Fibroblast of lung (primary cell): Measurements from ENCODE around the gene NEAT1. TPM values are rescaled to one million over a fixed set of nuclear protein-coding genes. Genes with fewer than 3 reads are reported as not detected.

Experiments
- DNase-seq, 2 donors: peaks; one replicate each; pipeline versions ENCODE4 v3.0.0 to v3.0.0-alpha.2; 2010; ENCODE audit warnings: low read depth in 2 of 2
- H2AFZ ChIP-seq: 2 replicates; pipeline ENCODE4 v1.5.1; 2012; ENCODE audit warnings: low read length, control low read depth, inconsistent platforms
- H3K27ac ChIP-seq: 2 replicates; pipeline ENCODE4 v1.5.1; 2011; ENCODE audit warnings: low read length, control low read depth; ENCODE audit not compliant: insufficient read depth
- H3K27me3 ChIP-seq: 2 replicates; pipeline ENCODE4 v1.5.1; 2011; ENCODE audit warnings: mild to moderate bottlenecking, low read length; ENCODE audit not compliant: control insufficient read depth, insufficient read depth
- H3K36me3 ChIP-seq: 2 replicates; pipeline ENCODE4 v1.5.1; 2011; ENCODE audit warnings: low read length; ENCODE audit not compliant: control insufficient read depth, insufficient read depth
- H3K4me1 ChIP-seq: 2 replicates; pipeline ENCODE4 v1.5.1; 2011; ENCODE audit warnings: low read length; ENCODE audit not compliant: control insufficient read depth, insufficient read depth; ENCODE audit errors: extremely low read depth
- H3K4me2 ChIP-seq: 2 replicates; pipeline ENCODE4 v1.5.1; 2011; ENCODE audit warnings: low read length, control low read depth; ENCODE audit not compliant: insufficient read depth; ENCODE audit errors: extremely low read depth
- H3K4me3 ChIP-seq, 4 experiments: fragments of 200-600 bp in 1 of 4; sonication (generic) in 1 of 4; replicated peaks in 1 of 4; 2 replicates each; pipeline ENCODE4 v1.5.1; 2011 to 2016; ENCODE audit warnings: low read length in 4 of 4, low read depth in 3 of 4, mild to moderate bottlenecking in 3 of 4, control low read depth in 2 of 4, inconsistent platforms in 1 of 4, mixed read lengths in 1 of 4; ENCODE audit not compliant: insufficient read depth in 1 of 4; ENCODE audit errors: control extremely low read depth in 1 of 4
- H3K79me2 ChIP-seq: 2 replicates; pipeline ENCODE4 v1.5.1; 2012; ENCODE audit warnings: mild to moderate bottlenecking, low read length, inconsistent platforms; ENCODE audit not compliant: control insufficient read depth, insufficient read depth
- H3K9ac ChIP-seq: 2 replicates; pipeline ENCODE4 v1.5.1; 2011; ENCODE audit warnings: mild to moderate bottlenecking, low read length, control low read depth; ENCODE audit not compliant: insufficient read depth
- H3K9me3 ChIP-seq: 2 replicates; pipeline ENCODE4 v1.5.1; 2012; ENCODE audit warnings: low read depth, low read length; ENCODE audit not compliant: control insufficient read depth, insufficient read depth
- H4K20me1 ChIP-seq: 2 replicates; pipeline ENCODE4 v1.5.1; 2011; ENCODE audit warnings: low read length; ENCODE audit not compliant: control insufficient read depth, insufficient read depth; ENCODE audit errors: extremely low read depth
- CTCF ChIP-seq, 2 donors: IDR thresholded peaks in 1 of 2; conservative IDR thresholded peaks in 1 of 2; 1 replicate in 1 of 2; 2 replicates in 1 of 2; pipeline ENCODE4 v1.5.1; 2011 to 2012; ENCODE audit warnings: low read length in 2 of 2, control low read depth in 1 of 2, inconsistent platforms in 1 of 2, low read depth in 1 of 2, mild to moderate bottlenecking in 1 of 2
- EZH2 ChIP-seq: IDR thresholded peaks from 2 replicates; pipeline ENCODE4 v1.5.1; 2012; ENCODE audit warnings: low read length, control low read depth, mild to moderate bottlenecking; ENCODE audit errors: missing control alignments
- polyA plus RNA-seq, 2 donors: library from polyadenylated mRNA; depleted of rRNA in 1 of 2; stranded (reverse) in 1 of 2; unstranded in 1 of 2; fragments of >200 nt; gene quantifications; 2 replicates each; pipeline ENCODE4 v1.2.1, GENCODE V29; 2011 to 2012; ENCODE audit warnings: missing spikeins in 1 of 2
- total RNA-seq: library from RNA; depleted of rRNA; stranded (reverse); fragments of >200 nt; gene quantifications from 2 replicates; pipeline ENCODE4 v1.2.1, GENCODE V29; 2014

NEAT1 gene
- total and polyA plus RNA-seq, 2 donors (not counting 1 experiment from before 2014, with no cell fraction given): 40.9 to 299 TPM

DNA sequence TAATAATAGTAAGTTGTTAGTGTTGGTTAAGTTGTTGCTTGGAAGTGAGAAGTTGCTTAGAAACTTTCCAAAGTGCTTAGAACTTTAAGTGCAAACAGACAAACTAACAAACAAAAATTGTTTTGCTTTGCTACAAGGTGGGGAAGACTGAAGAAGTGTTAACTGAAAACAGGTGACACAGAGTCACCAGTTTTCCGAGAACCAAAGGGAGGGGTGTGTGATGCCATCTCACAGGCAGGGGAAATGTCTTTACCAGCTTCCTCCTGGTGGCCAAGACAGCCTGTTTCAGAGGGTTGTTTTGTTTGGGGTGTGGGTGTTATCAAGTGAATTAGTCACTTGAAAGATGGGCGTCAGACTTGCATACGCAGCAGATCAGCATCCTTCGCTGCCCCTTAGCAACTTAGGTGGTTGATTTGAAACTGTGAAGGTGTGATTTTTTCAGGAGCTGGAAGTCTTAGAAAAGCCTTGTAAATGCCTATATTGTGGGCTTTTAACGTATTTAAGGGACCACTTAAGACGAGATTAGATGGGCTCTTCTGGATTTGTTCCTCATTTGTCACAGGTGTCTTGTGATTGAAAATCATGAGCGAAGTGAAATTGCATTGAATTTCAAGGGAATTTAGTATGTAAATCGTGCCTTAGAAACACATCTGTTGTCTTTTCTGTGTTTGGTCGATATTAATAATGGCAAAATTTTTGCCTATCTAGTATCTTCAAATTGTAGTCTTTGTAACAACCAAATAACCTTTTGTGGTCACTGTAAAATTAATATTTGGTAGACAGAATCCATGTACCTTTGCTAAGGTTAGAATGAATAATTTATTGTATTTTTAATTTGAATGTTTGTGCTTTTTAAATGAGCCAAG is 2.7 kb downstream of the NEAT1 start:
- Histone ChIP-seq H3K4me1 (peaks cover 8% of the 10 kb centered on the region), H3K79me2 (peaks cover 88% of the 10 kb centered on the region), H3K27me3 (no peaks in the 10 kb centered on the region), H2AFZ (no peak overlapping the region), H3K9ac (peak overlapping the region; percentile 100), H4K20me1 (peaks cover 21% of the 10 kb centered on the region), H3K4me3 (peak overlapping the region; percentile 78 to 90 (median 86)), H3K9me3 (no peaks in the 10 kb centered on the region), H3K36me3 (peaks cover 14% of the 10 kb centered on the region), H3K4me2 (peak overlapping the region; percentile 86), H3K27ac (peak overlapping the region; percentile 100)
- DNase-seq: peak; percentile 80 to 83
- TF ChIP-seq CTCF (conservative IDR thresholded peaks at IDR 0.05 in 1 of 2, IDR thresholded peaks at IDR 0.05 in 1 of 2; ENCODE audit: low read depth in 1 of 2, low read length in 2 of 2) (peak in 1 of 2 donors; percentile 1), EZH2 (no peak)

- DNase-seq: peak; percentile 88 to 89
- H3K79me2 ChIP-seq: peaks cover 92% of the 10 kb centered on the region
- H3K4me3 ChIP-seq: peak overlapping the region; percentile 78 to 90 (median 86)
- H3K9me3 ChIP-seq: no peaks in the 10 kb centered on the region
- peak overlapping the region; percentile 100 for H3K9ac ChIP-seq
- H2AFZ ChIP-seq: no peak overlapping the region
- peak overlapping the region; percentile 100 for H3K27ac ChIP-seq
- peaks cover 24% of the 10 kb centered on the region for H4K20me1 ChIP-seq
- TF ChIP-seq CTCF (conservative IDR thresholded peaks at IDR 0.05 in 1 of 2, IDR thresholded peaks at IDR 0.05 in 1 of 2; ENCODE audit: low read depth in 1 of 2, low read length in 2 of 2): no peak
- no peak for TF ChIP-seq EZH2
- peak overlapping the region; percentile 86 for H3K4me2 ChIP-seq
- H3K27me3 ChIP-seq: no peaks in the 10 kb centered on the region
- H3K4me1 ChIP-seq: peaks cover 2% of the 10 kb centered on the region
- peaks cover 14% of the 10 kb centered on the region for H3K36me3 ChIP-seq
Measured at GRCh38 chr11:65425971-65426838, 3.6 kb downstream of the NEAT1 start.
